Stimulated activated CD8-positive, alpha-beta memory T cell treated with anti-CD3 and anti-CD28 coated beads, Interleukin-15, amount 100 ng/mL, for 1 hour (primary cell): Measurements from ENCODE around the gene SP7.
"Not testable (repeated sequence)": the region's sequence is repeated elsewhere in the genome, so short reads cannot be mapped to it uniquely, and the experiment has no call there.

Experiments used
- DNase-seq: peaks from one replicate; pipeline ENCODE4 v3.0.0-alpha.2; 2020; ENCODE audit warnings: low read depth

SP7 gene

GRCh38 chr12:53336181-53336681, at the start of gene SP7:
Gene SP7 (minus strand): TSS chr12:53336354. CDS start chr12:53335646, 708 bp downstream.
- no peak for DNase-seq

- no peak for DNase-seq
Observed at GRCh38 chr12:53383258-53383657, 47.1 kb upstream of the SP7 start.

GRCh38 chr12:53381731-53382630, 45.8 kb upstream of the SP7 start:
- DNase-seq = no peak

GRCh38 chr12:53380794-53381730, 44.9 kb upstream of the SP7 start:
- DNase-seq = no peak

- DNase-seq = peak; percentile 100
Observed at GRCh38 chr12:53380104-53380793, 44.1 kb upstream of the SP7 start, which contains the start of gene SP1. Gene SP1 (plus strand): TSS chr12:53380176. CDS start chr12:53380292, 116 bp downstream.

- DNase-seq = no peak
Observed at GRCh38 chr12:53379389-53380103, 43.4 kb upstream of the SP7 start.

GRCh38 chr12:53378724-53379388, 42.7 kb upstream of the SP7 start:
- DNase-seq = no peak

GRCh38 chr12:53378222-53378621, 42.1 kb upstream of the SP7 start:
- no peak for DNase-seq

- DNase-seq = no peak
Observed at GRCh38 chr12:53376747-53377146, 40.6 kb upstream of the SP7 start.

GRCh38 chr12:53374277-53374676, 38.1 kb upstream of the SP7 start:
- DNase-seq = not testable (repeated sequence)

- not testable (repeated sequence) for DNase-seq
Observed at GRCh38 chr12:53373554-53374133, 37.5 kb upstream of the SP7 start.

- no peak for DNase-seq
Observed at GRCh38 chr12:53365245-53365904, 29.2 kb upstream of the SP7 start.

- DNase-seq = not testable (repeated sequence)
Observed at GRCh38 chr12:53361638-53362037, 25.5 kb upstream of the SP7 start.

GRCh38 chr12:53358836-53359419, 22.8 kb upstream of the SP7 start:
- DNase-seq = no peak

GRCh38 chr12:53355121-53355520, 19.0 kb upstream of the SP7 start:
- DNase-seq = no peak

- no peak for DNase-seq
Observed at GRCh38 chr12:53353257-53353655, 17.1 kb upstream of the SP7 start.

- peak; percentile 65 for DNase-seq
Observed at GRCh38 chr12:53352331-53353256, 16.4 kb upstream of the SP7 start.

GRCh38 chr12:53347905-53348304, 11.8 kb upstream of the SP7 start:
- no peak for DNase-seq
